CD4-positive, alpha-beta memory T cell (primary cell): Measurements from ENCODE around the gene CPN2. TPM values are rescaled to one million over a fixed set of nuclear protein-coding genes. Genes with fewer than 3 reads are reported as not detected.

Experiments used
- CTCF ChIA-PET: fragments of 350-600 bp; sonication (Branson Sonifier 250); formaldehyde crosslinking; loops from one replicate; lab custom pipeline; 2021; ENCODE audit warnings: inconsistent platforms; ENCODE audit not compliant: partially characterized antibody; lab: Charles Lee
- POLR2A ChIA-PET: fragments of 350-600 bp; sonication (Branson Sonifier 250); formaldehyde crosslinking; loops from one replicate; lab custom pipeline; 2021; ENCODE audit not compliant: partially characterized antibody; lab: Charles Lee
- DNase-seq, 5 donors: peaks; one replicate each; pipeline versions ENCODE4 v3.0.0 to v3.0.0-alpha.2; 2020 to 2022; ENCODE audit warnings: mixed read lengths in 1 of 5
- H3K27ac ChIP-seq: one replicate; pipeline ENCODE4 v1.7.0; 2013; ENCODE audit warnings: low read depth, low read length
- H3K27me3 ChIP-seq: 2 replicates; pipeline ENCODE4 v1.7.0; 2013; ENCODE audit warnings: mild to moderate bottlenecking, low read length, moderate library complexity; ENCODE audit not compliant: insufficient read depth
- H3K36me3 ChIP-seq: 2 replicates; pipeline ENCODE4 v1.7.0; 2013; ENCODE audit warnings: mild to moderate bottlenecking, low read length, moderate library complexity; ENCODE audit not compliant: insufficient read depth
- H3K4me1 ChIP-seq: 2 replicates; pipeline ENCODE4 v1.7.0; 2013; ENCODE audit warnings: mild to moderate bottlenecking, low read length, moderate library complexity; ENCODE audit not compliant: insufficient read depth
- H3K4me3 ChIP-seq, 2 donors: one replicate each; pipeline ENCODE4 v1.7.0; 2013; ENCODE audit warnings: low read length in 2 of 2, mild to moderate bottlenecking in 1 of 2
- H3K9me3 ChIP-seq, 2 donors: one replicate each; pipeline ENCODE4 v1.7.0; 2013; ENCODE audit warnings: low read length in 2 of 2, control low read depth in 1 of 2; ENCODE audit not compliant: control insufficient read depth in 1 of 2
- H3K27ac Mint-ChIP-seq, 7 donors: one replicate each; pipeline ENCODE4 v1.8.0; 2020 to 2021; ENCODE audit warnings: mixed read lengths in 7 of 7, mild to moderate bottlenecking in 6 of 7, inconsistent platforms in 3 of 7, moderate library complexity in 3 of 7
- H3K27me3 Mint-ChIP-seq, 2 donors: one replicate each; pipeline ENCODE4 v1.8.0; 2020 to 2021; ENCODE audit warnings: mixed read lengths in 2 of 2
- H3K36me3 Mint-ChIP-seq, 2 donors: one replicate each; pipeline ENCODE4 v1.8.0; 2020 to 2021; ENCODE audit warnings: mixed read lengths in 2 of 2, inconsistent platforms in 1 of 2, mild to moderate bottlenecking in 1 of 2
- H3K4me1 Mint-ChIP-seq, 4 donors: one replicate each; pipeline ENCODE4 v1.8.0; 2020 to 2021; ENCODE audit warnings: mixed read lengths in 4 of 4, mild to moderate bottlenecking in 1 of 4
- H3K4me3 Mint-ChIP-seq, 8 donors: one replicate each; pipeline ENCODE4 v1.8.0; 2020 to 2021; ENCODE audit warnings: mixed read lengths in 8 of 8, mild to moderate bottlenecking in 7 of 8, moderate library complexity in 6 of 8, inconsistent platforms in 3 of 8
- H3K9me3 Mint-ChIP-seq, 8 donors: one replicate each; pipeline ENCODE4 v1.8.0; 2020 to 2021; ENCODE audit warnings: mixed read lengths in 8 of 8, mild to moderate bottlenecking in 5 of 8, inconsistent platforms in 3 of 8, moderate library complexity in 1 of 8
- intact Hi-C: fragments of 100-400 bp; cut with micrococcal nuclease; formaldehyde crosslinking; loops from one replicate; pipeline ENCODE4 v1.15.1; 2023
- polyA plus RNA-seq, 2 donors: library from polyadenylated mRNA; unstranded; fragments of 300-500 nt; fragmentation: Illumina TruSeq; gene quantifications; one replicate each; pipeline ENCODE4 v1.2.3, GENCODE V29; 2021
- total RNA-seq, 2 experiments: library from RNA; stranded (reverse); gene quantifications; one replicate each; pipeline ENCODE4 v1.2.3, GENCODE V29; 2021

CPN2 gene, protein sequence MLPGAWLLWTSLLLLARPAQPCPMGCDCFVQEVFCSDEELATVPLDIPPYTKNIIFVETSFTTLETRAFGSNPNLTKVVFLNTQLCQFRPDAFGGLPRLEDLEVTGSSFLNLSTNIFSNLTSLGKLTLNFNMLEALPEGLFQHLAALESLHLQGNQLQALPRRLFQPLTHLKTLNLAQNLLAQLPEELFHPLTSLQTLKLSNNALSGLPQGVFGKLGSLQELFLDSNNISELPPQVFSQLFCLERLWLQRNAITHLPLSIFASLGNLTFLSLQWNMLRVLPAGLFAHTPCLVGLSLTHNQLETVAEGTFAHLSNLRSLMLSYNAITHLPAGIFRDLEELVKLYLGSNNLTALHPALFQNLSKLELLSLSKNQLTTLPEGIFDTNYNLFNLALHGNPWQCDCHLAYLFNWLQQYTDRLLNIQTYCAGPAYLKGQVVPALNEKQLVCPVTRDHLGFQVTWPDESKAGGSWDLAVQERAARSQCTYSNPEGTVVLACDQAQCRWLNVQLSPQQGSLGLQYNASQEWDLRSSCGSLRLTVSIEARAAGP
- not detected for total RNA-seq
- polyA plus RNA-seq, result not detected

GRCh38 chr3:194351080-194351672, at the start of gene CPN2:
TSS of gene CPN2 (minus strand) at chr3:194351328. CDS start at chr3:194342702, 8,626 bp downstream.
- H3K27ac Mint-ChIP-seq, result peak within 1 kb of the TSS in 1 of 7 donors; percentile 46
- ChIA-PET CTCF (interaction anchor here (1.6 kb wide), 1 partner anchor 12 kb away, joined by 6 read pairs; no protein-coding TSS in a partner anchor), POLR2A (no interaction called here)
- H3K36me3 Mint-ChIP-seq, result no peaks in the 10 kb centered on the region
- peaks cover 0 to 1% of the 10 kb centered on the region in 2 donors for H3K27me3 Mint-ChIP-seq
- H3K9me3 ChIP-seq, result no peaks in the 10 kb centered on the region
- no peaks in the 10 kb centered on the region for H3K9me3 Mint-ChIP-seq
- DNase-seq, result no peak
- no peak within 1 kb of the TSS for H3K4me3 Mint-ChIP-seq
- no peak within 1 kb of the TSS for H3K27ac ChIP-seq
- no peaks in the 10 kb centered on the region for H3K4me1 Mint-ChIP-seq
- no peaks in the 10 kb centered on the region for H3K27me3 ChIP-seq
- no peaks in the 10 kb centered on the region for H3K36me3 ChIP-seq
- H3K4me3 ChIP-seq, result no peak within 1 kb of the TSS
- H3K4me1 ChIP-seq, result no peaks in the 10 kb centered on the region
- intact Hi-C loops, result no loop called here

DNA sequence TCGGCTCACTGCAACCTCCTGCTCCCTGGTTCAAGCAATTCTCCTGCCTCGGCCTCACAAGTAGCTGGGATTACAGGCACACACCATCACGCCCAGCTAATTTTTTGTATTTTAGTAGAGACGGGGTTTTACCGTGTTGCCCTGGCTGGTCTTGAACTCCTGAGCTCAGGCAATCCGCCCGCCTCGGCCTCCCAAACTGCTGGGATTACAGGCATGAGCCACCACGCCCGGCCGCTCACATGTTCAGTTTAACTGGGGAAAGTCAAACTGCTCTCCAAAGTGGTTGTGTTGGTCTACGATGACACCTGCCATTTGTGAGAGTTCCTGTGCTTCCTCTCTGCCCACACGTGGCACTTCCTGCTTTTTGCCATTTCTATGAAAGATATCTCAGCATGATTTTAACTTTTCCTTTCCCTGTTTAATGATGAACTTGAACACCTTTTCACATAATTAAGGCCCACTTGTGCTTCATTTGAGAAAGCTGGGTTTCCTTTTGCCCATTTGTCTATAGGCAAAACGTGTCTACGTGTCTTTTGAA, 48.8 kb upstream of the CPN2 start:
- POLR2A ChIA-PET, result no interaction called here
- no peak for DNase-seq
- Histone ChIP-seq H3K27me3 (no peaks in the 10 kb centered on the region), H3K27ac (no peak overlapping the region), H3K9me3 (no peaks in the 10 kb centered on the region), H3K4me3 (no peak overlapping the region), H3K36me3 (no peaks in the 10 kb centered on the region), H3K4me1 (peaks cover 46% of the 10 kb centered on the region)
- CTCF ChIA-PET, result no interaction called here
- Mint-ChIP-seq H3K27me3 (peaks cover 7 to 8% of the 10 kb centered on the region in 2 donors), H3K27ac (peak overlapping the region in 1 of 7 donors; percentile 51), H3K36me3 (peaks cover 0 to 9% of the 10 kb centered on the region in 2 donors), H3K9me3 (no peaks in the 10 kb centered on the region), H3K4me1 (peaks cover 22 to 54% (median 38%) of the 10 kb centered on the region in 4 donors), H3K4me3 (peak overlapping the region in 1 of 8 donors; percentile 52)
- intact Hi-C loops, result loop anchor here (10.0 kb wide), 1 partner anchor 1935 kb away; no protein-coding TSS in a partner anchor

DNA sequence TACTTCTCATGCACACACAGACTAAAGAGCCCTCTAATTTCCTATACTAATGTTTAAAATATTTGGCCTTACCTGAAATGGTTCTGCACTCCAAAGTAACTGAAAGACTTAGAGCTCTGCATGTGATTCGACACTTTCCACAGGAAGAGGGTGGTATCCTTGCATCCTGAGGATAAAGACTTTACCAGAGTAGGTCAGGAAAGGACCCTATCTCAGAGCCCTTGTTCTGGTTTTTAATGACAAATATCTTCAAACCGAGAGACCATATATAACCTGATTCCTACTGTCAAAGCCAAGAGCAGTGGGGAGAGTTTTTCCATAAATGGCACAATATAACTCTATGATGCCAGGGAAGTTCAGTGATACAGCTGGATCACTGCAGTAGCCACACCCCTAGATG, 48.0 kb upstream of the CPN2 start, which contains the start of gene GP5:
TSS of gene GP5 (minus strand) at position 101 of the 400 bp plus-strand sequence. CDS start 984 bp downstream, outside the sequence.
- Mint-ChIP-seq H3K36me3 (peaks cover 0 to 4% of the 10 kb centered on the region in 2 donors), H3K4me1 (peaks cover 18 to 49% (median 40%) of the 10 kb centered on the region in 4 donors), H3K4me3 (peak within 1 kb of the TSS; percentile 79 to 90 (median 88)), H3K27me3 (peaks cover 7 to 11% of the 10 kb centered on the region in 2 donors), H3K9me3 (no peaks in the 10 kb centered on the region), H3K27ac (peak within 1 kb of the TSS in 4 of 7 donors; percentile 11 to 66 (median 58))
- H3K27ac ChIP-seq, result no peak within 1 kb of the TSS
- intact Hi-C loops, result no loop called here
- ChIA-PET POLR2A (interaction anchor here (1.3 to 1.6 kb wide), 2 partner anchors 43 to 56 kb away, joined by 4 to 5 read pairs; no protein-coding TSS in a partner anchor), CTCF (interaction anchor here (0.6 to 4.2 kb wide), 4 partner anchors 65 to 84 kb away, joined by 3 to 26 read pairs (median 4); no protein-coding TSS in a partner anchor)
- peaks cover 42% of the 10 kb centered on the region for H3K4me1 ChIP-seq
- peak within 1 kb of the TSS in 1 of 2 donors; percentile 74 for H3K4me3 ChIP-seq
- H3K9me3 ChIP-seq, result no peaks in the 10 kb centered on the region
- DNase-seq, result no peak
- H3K27me3 ChIP-seq, result no peaks in the 10 kb centered on the region
- H3K36me3 ChIP-seq, result no peaks in the 10 kb centered on the region

DNA sequence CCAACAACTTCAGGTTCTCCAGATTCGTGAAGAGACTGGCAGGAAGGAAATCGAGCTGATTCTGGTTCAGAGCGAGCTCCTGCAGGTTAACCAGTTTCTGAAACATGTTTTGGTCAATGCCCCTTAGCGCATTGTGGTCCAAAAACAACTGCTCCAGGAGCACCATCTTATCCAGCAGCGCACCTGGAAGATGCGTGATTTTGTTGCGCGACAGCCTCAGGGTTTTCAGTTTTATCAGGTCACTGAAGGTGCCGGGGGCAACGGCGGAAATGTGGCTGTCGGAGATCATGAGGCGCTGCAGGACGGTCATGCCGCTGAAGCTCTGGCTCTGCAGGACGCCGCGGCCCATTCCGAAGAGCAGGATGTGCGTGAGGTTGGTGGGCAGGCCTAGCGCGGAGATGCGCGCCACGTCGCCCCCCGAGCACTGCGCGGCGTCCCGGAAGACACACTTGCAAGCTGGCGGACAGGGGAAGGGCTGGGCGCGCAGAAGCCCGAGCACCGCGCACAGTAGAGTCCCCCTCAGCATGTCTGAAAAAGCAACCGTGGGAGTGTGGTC, 46.7 kb upstream of the CPN2 start:
- H3K27ac ChIP-seq, result peak overlapping the region; percentile 35
- POLR2A ChIA-PET, result interaction anchor here (0.9 to 2.1 kb wide), 7 partner anchors 9 to 186 kb away, joined by 3 to 7 read pairs (median 4); no protein-coding TSS in a partner anchor
- peak overlapping the region; percentile 49 to 74 for H3K4me3 ChIP-seq
- H3K36me3 ChIP-seq, result no peaks in the 10 kb centered on the region
- CTCF ChIA-PET, result interaction anchor here (0.7 to 4.2 kb wide), 5 partner anchors 9 to 81 kb away, joined by 3 to 26 read pairs (median 9); no protein-coding TSS in a partner anchor
- no peaks in the 10 kb centered on the region for H3K27me3 ChIP-seq
- Mint-ChIP-seq H3K9me3 (no peaks in the 10 kb centered on the region), H3K36me3 (peaks cover 0 to under 1% of the 10 kb centered on the region in 2 donors), H3K4me3 (peak overlapping the region; percentile 79 to 90 (median 88)), H3K4me1 (peaks cover 18 to 49% (median 40%) of the 10 kb centered on the region in 4 donors), H3K27me3 (peaks cover 7 to 11% of the 10 kb centered on the region in 2 donors), H3K27ac (peak overlapping the region in 6 of 7 donors; percentile 31 to 87 (median 66))
- intact Hi-C loops, result no loop called here
- H3K9me3 ChIP-seq, result no peaks in the 10 kb centered on the region
- H3K4me1 ChIP-seq, result peaks cover 41% of the 10 kb centered on the region
- peak in 4 of 5 donors; percentile 9 to 23 (median 10) for DNase-seq

- no peaks in the 10 kb centered on the region for H3K36me3 Mint-ChIP-seq
- peak overlapping the region; percentile 49 to 74 for H3K4me3 ChIP-seq
- peaks cover 41% of the 10 kb centered on the region for H3K4me1 ChIP-seq
- H3K4me1 Mint-ChIP-seq, result peaks cover 18 to 49% (median 40%) of the 10 kb centered on the region in 4 donors
- DNase-seq, result peak; percentile 34 to 46 (median 42)
- no peaks in the 10 kb centered on the region for H3K9me3 ChIP-seq
- peak overlapping the region; percentile 31 to 87 (median 73) for H3K27ac Mint-ChIP-seq
- H3K27me3 ChIP-seq, result no peaks in the 10 kb centered on the region
- intact Hi-C loops, result no loop called here
- no peaks in the 10 kb centered on the region for H3K9me3 Mint-ChIP-seq
- H3K27me3 Mint-ChIP-seq, result peaks cover 10 to 11% of the 10 kb centered on the region in 2 donors
- H3K4me3 Mint-ChIP-seq, result peak overlapping the region; percentile 79 to 90 (median 88)
- POLR2A ChIA-PET, result interaction anchor here (0.9 to 2.1 kb wide), 7 partner anchors 10 to 187 kb away, joined by 3 to 7 read pairs (median 4); no protein-coding TSS in a partner anchor
- CTCF ChIA-PET, result interaction anchor here (0.7 to 4.2 kb wide), 6 partner anchors 10 to 81 kb away, joined by 3 to 26 read pairs (median 8); no protein-coding TSS in a partner anchor
- no peaks in the 10 kb centered on the region for H3K36me3 ChIP-seq
- peak overlapping the region; percentile 35 for H3K27ac ChIP-seq
Measured at GRCh38 chr3:194396859-194397756, 46.0 kb upstream of the CPN2 start.
